ENCODE data around the gene CHD6.
"Not testable (repeated sequence)": the region's sequence is repeated elsewhere in the genome, so short reads cannot be mapped to it uniquely, and the experiment has no call there.

Gene CHD6

DNA sequence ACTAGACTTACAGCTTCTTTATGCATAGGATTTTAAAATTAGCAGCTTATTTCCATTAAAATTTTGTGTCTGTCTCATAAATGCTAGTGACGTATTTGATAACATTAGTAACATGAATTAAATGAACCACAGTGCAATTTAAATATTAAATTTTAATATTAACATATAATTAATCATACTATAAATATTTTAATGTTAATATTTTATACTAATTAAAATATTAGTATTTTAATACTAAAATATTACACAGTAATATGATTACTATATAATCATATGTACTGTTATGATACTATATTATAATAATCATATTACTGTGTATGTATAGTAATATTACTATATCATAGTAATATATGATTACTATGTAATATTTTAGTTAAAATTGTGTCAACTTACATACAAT lies 73.7 kb downstream of the CHD6 start:
- TF ChIP-seq, protein P1, sequence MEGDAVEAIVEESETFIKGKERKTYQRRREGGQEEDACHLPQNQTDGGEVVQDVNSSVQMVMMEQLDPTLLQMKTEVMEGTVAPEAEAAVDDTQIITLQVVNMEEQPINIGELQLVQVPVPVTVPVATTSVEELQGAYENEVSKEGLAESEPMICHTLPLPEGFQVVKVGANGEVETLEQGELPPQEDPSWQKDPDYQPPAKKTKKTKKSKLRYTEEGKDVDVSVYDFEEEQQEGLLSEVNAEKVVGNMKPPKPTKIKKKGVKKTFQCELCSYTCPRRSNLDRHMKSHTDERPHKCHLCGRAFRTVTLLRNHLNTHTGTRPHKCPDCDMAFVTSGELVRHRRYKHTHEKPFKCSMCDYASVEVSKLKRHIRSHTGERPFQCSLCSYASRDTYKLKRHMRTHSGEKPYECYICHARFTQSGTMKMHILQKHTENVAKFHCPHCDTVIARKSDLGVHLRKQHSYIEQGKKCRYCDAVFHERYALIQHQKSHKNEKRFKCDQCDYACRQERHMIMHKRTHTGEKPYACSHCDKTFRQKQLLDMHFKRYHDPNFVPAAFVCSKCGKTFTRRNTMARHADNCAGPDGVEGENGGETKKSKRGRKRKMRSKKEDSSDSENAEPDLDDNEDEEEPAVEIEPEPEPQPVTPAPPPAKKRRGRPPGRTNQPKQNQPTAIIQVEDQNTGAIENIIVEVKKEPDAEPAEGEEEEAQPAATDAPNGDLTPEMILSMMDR (IDR thresholded peaks at IDR 0.05; ENCODE audit: borderline replicate concordance, control extremely low read depth, extremely low read depth, insufficient read depth, missing control alignments): no peak
- DNase-seq (ENCODE audit: low spot score): no peak
- in situ Hi-C loops (cut with MboI; ENCODE audit: low sequenced_read_pairs, unreplicated experiment): no loop called here

DNA sequence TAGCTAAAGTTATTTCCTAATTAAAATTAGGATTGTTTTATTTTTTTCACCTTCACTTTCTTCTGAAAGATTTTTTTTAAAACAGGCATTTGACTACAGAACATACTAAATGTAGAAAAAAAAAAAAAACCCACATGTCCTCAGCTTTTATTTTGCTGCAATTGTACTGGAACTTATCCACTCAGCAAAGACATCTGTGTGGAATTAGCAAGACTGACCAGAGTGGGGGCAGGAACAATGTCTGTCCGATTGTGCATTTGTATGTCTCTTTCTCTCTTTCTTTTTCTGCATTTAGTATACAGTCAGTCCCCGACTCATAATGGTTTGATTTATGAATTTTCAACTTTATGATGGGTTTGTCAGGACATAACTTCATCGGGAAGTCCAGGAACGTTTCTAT lies 77.3 kb downstream of the CHD6 start:
- in situ Hi-C loops (cut with MboI; ENCODE audit: low sequenced_read_pairs, unreplicated experiment): no loop called here
- TF ChIP-seq, protein P1 (IDR thresholded peaks at IDR 0.05; ENCODE audit: borderline replicate concordance, control extremely low read depth, extremely low read depth, insufficient read depth, missing control alignments): no peak
- DNase-seq (ENCODE audit: low spot score): no peak

DNA sequence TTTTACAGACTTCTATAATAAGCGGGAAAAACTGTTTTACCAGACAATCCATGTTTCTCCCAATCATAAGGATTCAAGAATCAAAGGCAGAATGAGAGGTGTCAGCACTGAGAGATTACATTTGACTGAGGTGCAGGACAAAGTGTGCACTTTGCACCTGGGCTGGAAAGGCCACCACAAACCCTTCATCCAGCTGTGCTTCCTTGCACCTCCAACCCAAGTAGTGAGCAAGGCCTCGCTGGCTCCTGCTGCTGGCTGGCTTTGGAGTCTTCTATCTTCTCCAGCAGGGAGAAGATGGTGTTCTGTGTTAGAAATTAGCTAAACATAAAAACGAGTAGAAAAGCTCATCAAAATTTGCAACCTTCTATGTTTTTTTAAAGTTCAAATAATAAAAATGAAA lies 77.7 kb downstream of the CHD6 start:
- no peak for DNase-seq (ENCODE audit: low spot score)
- in situ Hi-C loops (cut with MboI; ENCODE audit: low sequenced_read_pairs, unreplicated experiment): no loop called here
- TF ChIP-seq, protein P1 (IDR thresholded peaks at IDR 0.05; ENCODE audit: borderline replicate concordance, control extremely low read depth, extremely low read depth, insufficient read depth, missing control alignments): no peak

DNA sequence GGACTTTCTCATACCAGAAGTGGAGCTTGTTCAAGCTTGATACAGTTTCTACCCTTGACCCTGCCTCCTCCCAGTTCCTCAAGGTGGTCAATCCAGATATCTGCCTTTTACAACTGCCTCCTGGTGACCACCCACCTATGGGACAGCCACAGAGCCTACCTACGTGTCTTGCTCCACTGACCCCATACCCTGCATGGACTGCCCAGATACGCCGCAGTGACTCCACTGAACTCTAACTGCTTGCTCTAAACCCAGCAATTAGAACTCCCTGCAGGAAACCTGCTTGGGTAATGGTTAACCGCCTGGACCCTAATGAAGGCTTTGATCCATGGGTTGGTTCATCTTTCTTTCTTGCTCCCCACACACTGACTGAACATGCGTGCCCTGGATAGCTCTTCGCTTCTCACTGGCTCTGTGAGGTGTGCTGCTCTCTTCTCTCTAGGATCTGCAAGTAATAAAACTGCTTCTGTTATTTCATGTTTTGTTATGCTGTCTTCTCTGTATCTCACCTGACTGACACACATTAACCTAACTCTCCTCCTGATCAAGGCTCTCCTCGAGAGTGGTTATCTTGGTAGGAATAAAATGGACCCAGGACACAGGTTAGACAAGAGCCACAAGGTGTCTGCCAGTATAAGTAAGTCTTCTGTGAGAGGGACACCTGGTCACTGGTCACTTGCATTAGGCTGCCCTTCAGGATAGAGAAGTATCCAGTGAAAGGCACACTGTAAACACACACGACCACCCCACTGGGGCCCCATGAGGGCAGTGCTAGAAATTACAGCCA lies 79.2 kb downstream of the CHD6 start:
- in situ Hi-C loops (cut with MboI; ENCODE audit: low sequenced_read_pairs, unreplicated experiment): no loop called here
- TF ChIP-seq, protein P1 (IDR thresholded peaks at IDR 0.05; ENCODE audit: borderline replicate concordance, control extremely low read depth, extremely low read depth, insufficient read depth, missing control alignments): no peak
- no peak for DNase-seq (ENCODE audit: low spot score)

DNA sequence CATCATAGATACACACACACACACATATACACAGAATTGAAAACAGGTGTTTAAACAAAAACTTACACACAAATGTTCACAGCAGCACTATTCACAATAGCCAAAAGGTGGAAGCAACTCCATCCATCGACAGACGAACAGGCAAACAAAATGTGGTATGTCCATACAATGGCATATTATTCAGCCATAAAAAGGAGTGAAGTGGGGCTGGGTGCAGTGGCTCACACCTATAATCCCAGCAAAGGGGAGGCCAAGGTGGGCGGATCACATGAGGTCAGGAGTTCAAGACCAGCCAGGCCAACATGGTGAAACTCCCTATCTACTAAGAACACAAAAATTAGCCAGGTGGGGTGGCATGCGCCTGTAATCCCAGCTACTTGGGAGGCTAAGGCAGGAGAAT lies 80.3 kb downstream of the CHD6 start:
- no peak for DNase-seq (ENCODE audit: low spot score)
- in situ Hi-C loops (cut with MboI; ENCODE audit: low sequenced_read_pairs, unreplicated experiment): no loop called here
- TF ChIP-seq, protein P1 (IDR thresholded peaks at IDR 0.05; ENCODE audit: borderline replicate concordance, control extremely low read depth, extremely low read depth, insufficient read depth, missing control alignments): no peak

DNA sequence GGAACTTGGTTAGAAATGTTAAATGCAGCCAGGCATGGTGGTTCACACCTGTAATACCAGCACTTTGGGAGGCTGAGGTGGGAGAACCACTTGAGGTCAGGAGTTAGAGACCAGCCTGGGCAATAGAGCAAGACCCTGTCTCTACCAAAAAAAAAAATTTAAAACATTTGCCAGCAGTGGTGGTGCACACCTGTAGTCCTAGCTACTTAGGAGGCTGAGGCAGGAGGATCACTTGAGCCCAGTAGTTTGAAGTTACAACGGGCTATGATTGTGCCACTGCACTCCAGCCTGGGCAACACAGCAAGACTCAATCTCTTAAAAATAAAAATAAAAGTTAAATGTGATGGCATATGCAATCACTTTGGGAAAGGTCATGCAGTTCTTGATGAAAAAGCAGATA lies 82.6 kb downstream of the CHD6 start:
- DNase-seq (ENCODE audit: low spot score); in situ Hi-C loops (cut with MboI; ENCODE audit: low sequenced_read_pairs, unreplicated experiment): not testable (repeated sequence)

DNA sequence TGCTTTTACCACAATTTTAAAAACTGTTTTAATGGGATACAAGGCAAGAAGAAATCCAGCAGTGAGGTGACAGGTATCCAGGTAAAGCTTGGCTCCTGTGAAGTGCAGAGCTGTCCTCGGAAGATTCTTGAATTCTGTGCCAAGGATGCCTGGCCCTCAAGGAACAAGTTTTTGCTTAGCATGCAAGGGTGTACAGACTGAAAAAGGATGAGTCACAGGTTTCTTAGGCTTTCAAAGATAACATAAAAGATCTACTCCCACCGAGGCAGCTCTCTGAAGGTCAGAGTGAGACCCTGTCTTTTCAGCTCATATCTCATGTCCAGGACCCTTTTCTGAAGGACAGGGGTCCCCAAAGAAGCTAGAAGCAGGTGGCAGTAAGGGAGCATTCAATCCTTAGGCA lies 83.3 kb downstream of the CHD6 start:
- in situ Hi-C loops (cut with MboI; ENCODE audit: low sequenced_read_pairs, unreplicated experiment): no loop called here
- TF ChIP-seq, protein P1 (IDR thresholded peaks at IDR 0.05; ENCODE audit: borderline replicate concordance, control extremely low read depth, extremely low read depth, insufficient read depth, missing control alignments): no peak
- DNase-seq (ENCODE audit: low spot score): no peak

Measured in GM13976 (cell line).